ENCODE results near the gene DNAJC28. TPM values are rescaled to one million over a fixed set of nuclear protein-coding genes. Genes with fewer than 3 reads are reported as not detected.

Gene DNAJC28
- total and polyA plus RNA-seq, 9 of the 15 experiments (the other 6 are each of a cell fraction or from before 2014, with no cell fraction given): 0.68 to 2.5 (median 1.1) TPM

GRCh38 chr21:33479679-33480480 lies 11.6 kb downstream of the DNAJC28 start, which contains the start of gene TMEM50B (continued):
- peak; percentile 80 for TF ChIP-seq ZBTB7A (IDR thresholded peaks at IDR 0.05; ENCODE audit: borderline replicate concordance, control insufficient read depth, low read depth, low read length)
- no peak for TF ChIP-seq PRMT5 (CRISPR knock-in tag; IDR thresholded peaks at IDR 0.05)
- no peak for TF ChIP-seq MEIS2 (IDR thresholded peaks at IDR 0.05; ENCODE audit: partially characterized antibody)
- TF ChIP-seq ARID2 (IDR thresholded peaks at IDR 0.05): no peak
- TF ChIP-seq POU5F1 (IDR thresholded peaks at IDR 0.05; ENCODE audit: borderline replicate concordance, low read depth, low read length, partially characterized antibody): no peak
- TF ChIP-seq CC2D1A (IDR thresholded peaks at IDR 0.05): peak; percentile 29; the same call in 1 of the 2 replicates
- no peak for TF ChIP-seq GTF3C2 (IDR thresholded peaks at IDR 0.05; ENCODE audit: borderline replicate concordance, extremely low read depth, insufficient read length)
- peak; percentile 44 for TF ChIP-seq CHD1 (IDR thresholded peaks at IDR 0.05; ENCODE audit: low read length)
- TF ChIP-seq MXI1 (IDR thresholded peaks at IDR 0.05; ENCODE audit: low read depth, low read length): peak; percentile 13; the same call in 1 of the 2 replicates
- TF ChIP-seq YBX1 (IDR thresholded peaks at IDR 0.05): no peak
- TF ChIP-seq ETS2 (tag; IDR thresholded peaks at IDR 0.05; ENCODE audit: borderline replicate concordance, poor library complexity, severe bottlenecking): no peak
- TF ChIP-seq RUNX1 (IDR thresholded peaks at IDR 0.05; ENCODE audit: low read depth): peak; percentile 39; the same call in 1 of the 2 replicates
- TF ChIP-seq CHD2 (IDR thresholded peaks at IDR 0.05; ENCODE audit: low read depth, low read length): peak; percentile 82
- TF ChIP-seq RHOXF2B (CRISPR knock-in tag; conservative IDR thresholded peaks at IDR 0.05): no peak; the same call in 1 of the 2 replicates
- TF ChIP-seq ELF4 (CRISPR knock-in tag; IDR thresholded peaks at IDR 0.05): no peak
- TF ChIP-seq FOSL1 (tag; conservative IDR thresholded peaks at IDR 0.05): no peak
- TF ChIP-seq SETDB1 (IDR thresholded peaks at IDR 0.05; ENCODE audit: low read length): peak; percentile 21
- TF ChIP-seq MXD1 (CRISPR knock-in tag; IDR thresholded peaks at IDR 0.05; ENCODE audit: borderline replicate concordance, poor library complexity, severe bottlenecking): no peak
- no peak for TF ChIP-seq CHAMP1 (IDR thresholded peaks at IDR 0.05)
- TF ChIP-seq CBFA2T2 (conservative IDR thresholded peaks at IDR 0.05): no peak
- no peak; a peak in 1 of 4 replicates for TF ChIP-seq TEAD1 (CRISPR knock-in tag; IDR thresholded peaks at IDR 0.05)

Data from K562 (cell line).